ENCODE measurements around the gene HOXA9.

DNA sequence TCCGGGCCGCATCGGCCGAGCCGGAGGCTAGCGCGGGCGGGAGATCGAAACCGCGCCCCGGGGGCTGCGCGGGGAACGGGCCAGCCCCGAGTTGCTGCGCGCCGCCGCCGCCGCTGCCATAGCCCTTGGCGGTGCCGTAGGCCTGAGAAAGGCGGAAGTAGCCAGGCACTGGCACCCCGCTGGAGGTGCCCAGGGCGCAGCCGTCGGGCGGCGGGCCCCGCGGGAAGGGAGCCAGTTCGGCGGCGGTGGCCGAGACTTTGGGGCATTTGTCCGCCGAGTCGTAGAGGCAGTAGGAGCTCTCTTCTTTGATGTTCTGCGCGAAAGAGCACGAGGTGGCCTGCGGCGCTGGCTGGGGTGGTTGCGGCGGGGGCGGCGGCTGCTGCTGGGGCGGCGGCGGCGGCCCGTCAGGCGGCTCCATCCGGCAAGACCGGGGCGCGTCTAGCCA, 8.2 kb upstream of the HOXA9 start:
- no peak for TF ChIP-seq CTCF (IDR thresholded peaks at IDR 0.05; ENCODE audit: low read depth, low read length)
- TF ChIP-seq POLR2A (IDR thresholded peaks at IDR 0.05; ENCODE audit: extremely low read depth, insufficient read length), result peak; percentile 86
- peak; percentile 36; the same call in 1 of the 2 replicates for TF ChIP-seq MYC (IDR thresholded peaks at IDR 0.05; ENCODE audit: low read depth, low read length)

All from NB4 (cell line).